GM21576 (cell line): ENCODE data around the gene GOLGA3.
"Not testable (repeated sequence)": the region's sequence is repeated elsewhere in the genome, so short reads cannot be mapped to it uniquely, and the experiment has no call there.

ENCODE experiments used
- ATAC-seq: cut with Tn5 transposase; IDR thresholded peaks from one replicate; pipeline ENCODE4 v1.9.1; 2021; ENCODE audit warnings: mild to moderate bottlenecking, moderate library complexity; ENCODE audit not compliant: unreplicated experiment

Gene GOLGA3

GRCh38 chr12:132813443-132813842 lies 15.2 kb downstream of the GOLGA3 start:
- no peak for ATAC-seq

GRCh38 chr12:132812631-132813305 lies 15.9 kb downstream of the GOLGA3 start:
- ATAC-seq: no peak

- ATAC-seq: not testable (repeated sequence)
Measured at GRCh38 chr12:132809391-132809790, 19.3 kb downstream of the GOLGA3 start.

- no peak for ATAC-seq
Measured at GRCh38 chr12:132807295-132808092, 21.2 kb downstream of the GOLGA3 start.

- ATAC-seq: no peak
Measured at GRCh38 chr12:132806857-132807256, 21.8 kb downstream of the GOLGA3 start.

GRCh38 chr12:132804426-132804861 lies 24.2 kb downstream of the GOLGA3 start:
- ATAC-seq: no peak

- no peak for ATAC-seq
Measured at GRCh38 chr12:132803888-132804287, 24.8 kb downstream of the GOLGA3 start.

GRCh38 chr12:132803125-132803524 lies 25.5 kb downstream of the GOLGA3 start:
- ATAC-seq: no peak

- no peak for ATAC-seq
Measured at GRCh38 chr12:132801741-132802140, 26.9 kb downstream of the GOLGA3 start.

- no peak for ATAC-seq
Measured at GRCh38 chr12:132798836-132799235, 29.8 kb downstream of the GOLGA3 start.

- no peak for ATAC-seq
Measured at GRCh38 chr12:132797820-132798570, 30.7 kb downstream of the GOLGA3 start.

GRCh38 chr12:132795847-132796246 lies 32.8 kb downstream of the GOLGA3 start:
- ATAC-seq: no peak

GRCh38 chr12:132791940-132792339 lies 36.7 kb downstream of the GOLGA3 start:
- ATAC-seq: not testable (repeated sequence)

- ATAC-seq: no peak
Measured at GRCh38 chr12:132789099-132789471, 39.6 kb downstream of the GOLGA3 start.

GRCh38 chr12:132788375-132789098 lies 40.1 kb downstream of the GOLGA3 start:
- ATAC-seq: no peak

GRCh38 chr12:132787877-132788276 lies 40.8 kb downstream of the GOLGA3 start:
- ATAC-seq: no peak

- no peak for ATAC-seq
Measured at GRCh38 chr12:132786192-132786591, 42.5 kb downstream of the GOLGA3 start.

GRCh38 chr12:132784580-132784979 lies 44.1 kb downstream of the GOLGA3 start:
- ATAC-seq: no peak

- no peak for ATAC-seq
Measured at GRCh38 chr12:132783917-132784531, 44.6 kb downstream of the GOLGA3 start.

GRCh38 chr12:132781938-132782337 lies 46.7 kb downstream of the GOLGA3 start:
- no peak for ATAC-seq
